Adrenal gland (tissue), 19 donors: ENCODE results near the gene FPGT. TPM values are rescaled to one million over a fixed set of nuclear protein-coding genes. Genes with fewer than 3 reads are reported as not detected.
"Not testable (repeated sequence)": the region's sequence is repeated elsewhere in the genome, so short reads cannot be mapped to it uniquely, and the experiment has no call there.

Source experiments
- DNase-seq, 7 donors: peaks; one replicate each; pipeline ENCODE4 v3.0.0-alpha.2; 2019 to 2020
- H3K27ac ChIP-seq, 5 donors: fragments of 200-600 bp; sonication (generic) in 4 of 5; 1 replicate in 3 of 5; 2 replicates in 2 of 5; pipeline versions ENCODE4 v1.5.1 to v1.8.0; 2016 to 2020; ENCODE audit warnings: mild to moderate bottlenecking in 1 of 5
- H3K27me3 ChIP-seq: fragments of 200-600 bp; 2 replicates; pipeline ENCODE4 v1.8.0; 2021
- H3K36me3 ChIP-seq, 2 donors: fragments of 200-600 bp; replicated peaks in 1 of 2; 1 replicate in 1 of 2; 2 replicates in 1 of 2; pipeline versions ENCODE4 v1.5.1 to v1.8.0; 2018 to 2022
- H3K4me1 ChIP-seq, 2 donors: fragments of 200-600 bp; replicated peaks in 1 of 2; 1 replicate in 1 of 2; 2 replicates in 1 of 2; pipeline versions ENCODE4 v1.5.1 to v1.8.0; 2018 to 2021
- H3K4me3 ChIP-seq, 4 donors: fragments of 200-600 bp; sonication (generic) in 3 of 4; one replicate each; pipeline ENCODE4 v1.5.1; 2016 to 2018
- H3K9me3 ChIP-seq, 3 donors: fragments of 200-600 bp; sonication (generic) in 1 of 3; replicated peaks in 1 of 3; 1 replicate in 2 of 3; 2 replicates in 1 of 3; pipeline versions ENCODE4 v1.5.1 to v1.8.0; 2016 to 2021
- POLR2A ChIP-seq, 2 donors: fragments of 450-650 bp; IDR thresholded peaks; one replicate each; pipeline ENCODE4 v1.6.1; 2017; ENCODE audit warnings: antibody characterized with exemption in 2 of 2, mild to moderate bottlenecking in 2 of 2, moderate library complexity in 1 of 2
- WGBS, 4 donors: extraction: QIAGEN DNeasy Blood & Tissue Kit in 2 of 4; methylation state at CpG; one replicate each; pipeline versions ENCODE4 v1.1.5 to v1.1.7; 2013 to 2017; 5-methylcytosine and 5-hydroxymethylcytosine counted together
- intact Hi-C, 2 donors: fragments of 100-400 bp; cut with DNase I; formaldehyde crosslinking; loops; one replicate each; pipeline versions ENCODE4 v1.14.1 to v1.15.0; 2022 to 2023
- long read RNA-seq, 10 donors: library from polyadenylated mRNA in 3 of 10; unstranded in 2 of 10; stranded (forward) in 1 of 10; transcript quantifications; one replicate each; pipeline ENCODE4 v2.0.0 and lab custom pipeline, GENCODE V29; 2021 to 2026
- polyA plus RNA-seq, 3 donors: library from polyadenylated mRNA; stranded (reverse); fragments of 200-250 nt in 2 of 3; fragments of 350-450 nt in 1 of 3; fragmentation: Illumina TruSeq in 1 of 3; extraction: RNeasy Lipid Tissue Mini Kit (QIAGEN cat#74804) in 1 of 3; gene quantifications; one replicate each; pipeline ENCODE4 v1.2.3, GENCODE V29; 2013 to 2014
- total RNA-seq, 9 donors: library from RNA; depleted of rRNA in 4 of 9; stranded (reverse); fragments of >200 nt in 4 of 9; fragments of 120-200 nt in 1 of 9; fragmentation: NEBNext Ultra II Directional in 1 of 9; extraction: Animal tissue kit (Norgen Biotek cat#: 25700) in 1 of 9; gene quantifications; one replicate each; pipeline versions ENCODE4 v1.1.0 to v1.2.4, GENCODE V29; 2013 to 2023
- TF ChIP-seq, protein P1 (sequence below), 6 experiments: fragments of 450-650 bp in 4 of 6; fragments of 200-600 bp in 2 of 6; sonication (generic) in 1 of 6; IDR thresholded peaks; 1 replicate in 5 of 6; 2 replicates in 1 of 6; pipeline versions ENCODE4 v1.5.1 to v1.8.0; 2016 to 2021; ENCODE audit warnings: antibody characterized with exemption in 6 of 6, mild to moderate bottlenecking in 2 of 6, moderate library complexity in 1 of 6
- donor health status: healthy with polysubstance abuse.
- donor health status: Bipolar disorder and iron deficiency.
- donor health status: DM: yes; HTN: yes; CAD: no.
- donor health status: DM: no; HTN: no; CAD: no.
- donor health status: DM: no; HTN: no; CAD: no.
- donor health status: DM: yes; HTN: yes; CAD: no.

The FPGT gene
- total RNA-seq (10 to 100 TPM in 8 of 9 donors, 1 to 10 TPM in 1; 9.1 to 26.5 (median 22.4) TPM), polyA plus RNA-seq (10 to 100 TPM in 1 of 3 donors, 1 to 10 TPM in 2; 5.2 to 17.2 (median 6.9) TPM)
- long read RNA-seq, donor 1, partial matches to known transcripts: 0 of 4 reads
- long read RNA-seq, donor 1, other reads (novel, unspliced or antisense): 0 of 4 reads
- long read RNA-seq, donor 2, partial matches to known transcripts: 0 of 5 reads
- long read RNA-seq, donor 2, other reads (novel, unspliced or antisense): 0 of 5 reads
- long read RNA-seq, donor 3, partial matches to known transcripts: 0 of 4 reads
- long read RNA-seq, donor 3, other reads (novel, unspliced or antisense): 0 of 4 reads
- long read RNA-seq, donor 4, partial matches to known transcripts: 0 of 4 reads
- long read RNA-seq, donor 4, other reads (novel, unspliced or antisense): 0 of 4 reads
- long read RNA-seq, donor 5, transcript FPGT-202 (4 exons, 3,254 nt): major isoform, 24 of 30 reads
- long read RNA-seq, donor 5, partial matches to known transcripts: 0 of 30 reads
- long read RNA-seq, donor 5, other reads (novel, unspliced or antisense): 4 of 30 reads
- long read RNA-seq, donor 6, transcript FPGT-202 (4 exons, 3,254 nt): major isoform, 6 of 7 reads
- long read RNA-seq, donor 6, partial matches to known transcripts: 0 of 7 reads
- long read RNA-seq, donor 6, other reads (novel, unspliced or antisense): 0 of 7 reads
- long read RNA-seq, donor 7, partial matches to known transcripts: 0 of 1 reads
- long read RNA-seq, donor 7, other reads (novel, unspliced or antisense): 0 of 1 reads
- long read RNA-seq, donor 8, partial matches to known transcripts: 0 of 5 reads
- long read RNA-seq, donor 8, other reads (novel, unspliced or antisense): 0 of 5 reads
- long read RNA-seq, donor 9, transcript FPGT-202 (4 exons, 3,254 nt): major isoform, 5 of 7 reads
- long read RNA-seq, donor 9, partial matches to known transcripts: 0 of 7 reads
- long read RNA-seq, donor 9, other reads (novel, unspliced or antisense): 0 of 7 reads
- long read RNA-seq, donor 10, partial matches to known transcripts: 0 of 3 reads
- long read RNA-seq, donor 10, other reads (novel, unspliced or antisense): 0 of 3 reads

DNA sequence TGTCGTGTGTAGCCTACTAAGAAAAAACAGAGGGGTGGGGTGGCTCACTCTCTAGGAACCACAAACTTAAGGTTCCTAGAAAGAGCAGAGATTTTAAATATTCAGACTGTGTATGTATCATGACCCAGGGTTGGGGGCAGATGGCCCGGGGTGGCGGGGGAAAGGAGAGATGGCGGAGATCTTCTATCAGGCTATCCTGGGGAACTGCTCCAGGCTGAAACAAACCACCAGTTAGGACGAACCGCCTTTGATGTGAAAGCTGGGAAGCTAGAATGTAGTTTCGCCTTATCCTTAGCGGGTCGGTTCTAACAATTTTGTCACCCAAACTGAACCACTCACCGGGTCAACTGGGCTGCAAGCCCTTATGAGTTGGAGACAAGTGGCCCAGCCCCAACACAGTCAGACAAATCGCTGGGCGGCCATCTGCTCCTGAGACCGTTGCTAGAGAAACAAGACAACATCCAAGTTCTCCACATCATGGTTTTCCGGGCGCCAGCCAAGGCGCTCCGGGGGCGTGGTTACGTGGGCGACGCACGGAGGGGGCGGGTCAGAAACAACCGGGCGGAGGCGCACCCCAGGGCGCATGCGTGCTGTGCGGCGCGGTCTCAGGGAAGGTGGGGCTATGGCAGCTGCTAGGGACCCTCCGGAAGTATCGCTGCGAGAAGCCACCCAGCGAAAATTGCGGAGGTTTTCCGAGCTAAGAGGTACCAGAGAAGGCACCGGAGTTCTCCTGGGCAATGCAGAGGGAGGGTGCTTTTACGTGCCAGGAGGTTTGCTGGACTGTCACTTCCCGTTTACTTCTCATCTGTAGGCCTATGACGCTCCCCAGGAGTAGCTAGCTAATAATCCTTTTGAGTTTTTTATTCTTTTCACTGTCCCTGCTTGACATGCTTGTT lies at the start of gene FPGT, which contains the start of gene LRRIQ3:
Gene FPGT (plus strand): TSS at position 586 of the 896 bp plus-strand sequence. CDS start 37 bp downstream, at position 623.
Gene LRRIQ3 (minus strand): TSS at position 520 of the 896 bp plus-strand sequence. CDS start 14,492 bp downstream, outside the sequence.
- H3K27ac ChIP-seq: peak within 1 kb of the TSS; percentile 26 to 91 (median 85)
- peaks cover 4 to 20% of the 10 kb centered on the region in 2 donors for H3K4me1 ChIP-seq
- H3K36me3 ChIP-seq: peaks cover 0 to 17% of the 10 kb centered on the region in 2 donors
- TF ChIP-seq, protein P1, sequence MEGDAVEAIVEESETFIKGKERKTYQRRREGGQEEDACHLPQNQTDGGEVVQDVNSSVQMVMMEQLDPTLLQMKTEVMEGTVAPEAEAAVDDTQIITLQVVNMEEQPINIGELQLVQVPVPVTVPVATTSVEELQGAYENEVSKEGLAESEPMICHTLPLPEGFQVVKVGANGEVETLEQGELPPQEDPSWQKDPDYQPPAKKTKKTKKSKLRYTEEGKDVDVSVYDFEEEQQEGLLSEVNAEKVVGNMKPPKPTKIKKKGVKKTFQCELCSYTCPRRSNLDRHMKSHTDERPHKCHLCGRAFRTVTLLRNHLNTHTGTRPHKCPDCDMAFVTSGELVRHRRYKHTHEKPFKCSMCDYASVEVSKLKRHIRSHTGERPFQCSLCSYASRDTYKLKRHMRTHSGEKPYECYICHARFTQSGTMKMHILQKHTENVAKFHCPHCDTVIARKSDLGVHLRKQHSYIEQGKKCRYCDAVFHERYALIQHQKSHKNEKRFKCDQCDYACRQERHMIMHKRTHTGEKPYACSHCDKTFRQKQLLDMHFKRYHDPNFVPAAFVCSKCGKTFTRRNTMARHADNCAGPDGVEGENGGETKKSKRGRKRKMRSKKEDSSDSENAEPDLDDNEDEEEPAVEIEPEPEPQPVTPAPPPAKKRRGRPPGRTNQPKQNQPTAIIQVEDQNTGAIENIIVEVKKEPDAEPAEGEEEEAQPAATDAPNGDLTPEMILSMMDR (IDR thresholded peaks at IDR 0.05): no peak
- TF ChIP-seq POLR2A (IDR thresholded peaks at IDR 0.05): peak; percentile 52 to 80
- intact Hi-C loops: no loop called here
- H3K9me3 ChIP-seq: no peaks in the 10 kb centered on the region
- peak; percentile 94 to 97 (median 95) for DNase-seq
- H3K4me3 ChIP-seq: peak within 1 kb of the TSS; percentile 17 to 82 (median 59)
- H3K27me3 ChIP-seq: no peaks in the 10 kb centered on the region
- WGBS, 4 donors: 1 to 8% (median 3%) methylated on average over 19 to 41 of the region's 41 CpGs

DNA sequence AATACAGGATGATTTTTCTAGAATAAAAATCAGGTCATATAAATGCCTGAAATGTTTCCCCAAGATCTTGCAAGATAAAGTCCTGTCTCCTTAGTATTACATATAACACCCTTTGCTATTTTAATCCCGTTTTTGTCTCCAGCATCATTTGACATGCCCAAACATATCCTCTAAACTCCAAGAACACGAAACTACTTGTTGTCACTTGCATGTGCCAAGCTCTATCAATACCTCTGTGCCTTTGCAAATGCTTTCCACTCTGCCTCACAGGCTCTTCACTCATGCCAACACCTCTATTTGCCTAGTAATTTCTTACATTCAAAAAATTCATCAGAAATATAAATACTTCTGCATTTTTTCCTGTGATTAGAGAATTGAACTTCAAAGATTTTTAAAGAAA lies 38.0 kb upstream of the FPGT start:
- Histone ChIP-seq H3K27ac (no peak overlapping the region), H3K27me3 (no peaks in the 10 kb centered on the region), H3K9me3 (no peaks in the 10 kb centered on the region), H3K36me3 (no peaks in the 10 kb centered on the region), H3K4me1 (no peaks in the 10 kb centered on the region), H3K4me3 (no peak overlapping the region)
- no peak for DNase-seq
- no peak for TF ChIP-seq POLR2A (IDR thresholded peaks at IDR 0.05)
- TF ChIP-seq, protein P1 (IDR thresholded peaks at IDR 0.05): no peak
- 52 to 75% (median 62%) methylated on average over 2 of the region's 2 CpGs for WGBS, 4 donors
- intact Hi-C loops: no loop called here

DNA sequence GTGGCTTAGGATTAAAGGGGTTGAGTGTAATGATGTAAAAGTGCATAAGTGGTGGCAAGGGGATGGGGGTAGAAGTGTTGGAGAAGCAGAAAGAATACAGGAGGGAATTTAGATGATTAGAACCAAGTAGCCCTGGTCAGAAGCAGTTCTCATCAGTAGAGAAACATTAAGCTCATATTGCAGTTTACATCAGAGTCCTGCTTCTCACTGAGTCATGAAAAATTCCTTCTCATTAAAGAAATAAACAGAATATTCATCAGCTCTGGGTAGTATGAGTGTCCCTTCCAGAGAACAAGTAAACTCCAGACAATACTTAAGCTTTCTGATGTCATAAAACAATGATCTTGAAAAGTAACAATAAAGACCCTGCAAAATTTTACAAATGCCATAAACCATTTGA lies 36.5 kb upstream of the FPGT start:
- Histone ChIP-seq H3K36me3 (no peaks in the 10 kb centered on the region), H3K4me1 (no peaks in the 10 kb centered on the region), H3K27me3 (no peaks in the 10 kb centered on the region), H3K4me3 (no peak overlapping the region), H3K27ac (no peak overlapping the region), H3K9me3 (no peaks in the 10 kb centered on the region)
- intact Hi-C loops: no loop called here
- TF ChIP-seq POLR2A (IDR thresholded peaks at IDR 0.05): no peak
- DNase-seq: no peak

DNA sequence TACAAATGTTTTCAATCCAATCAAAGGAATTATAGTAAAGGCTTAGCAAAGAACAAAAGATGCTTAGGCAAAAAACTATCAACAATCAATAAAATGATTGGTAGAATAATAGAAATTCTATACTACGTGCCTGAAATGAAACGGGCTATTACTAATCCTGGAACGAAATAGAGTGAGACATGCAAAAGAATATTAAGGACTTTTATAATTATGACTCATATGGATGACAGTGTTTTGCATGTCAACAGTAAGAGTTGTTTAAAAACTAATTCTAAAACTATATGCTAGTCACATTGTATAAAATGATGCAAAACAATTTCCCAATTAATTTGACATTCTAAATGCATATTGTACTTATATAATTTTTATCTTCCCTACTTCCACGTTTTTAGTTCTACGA lies 35.7 kb upstream of the FPGT start:
- Histone ChIP-seq H3K4me1 (no peaks in the 10 kb centered on the region), H3K36me3 (no peaks in the 10 kb centered on the region), H3K4me3 (no peak overlapping the region), H3K9me3 (no peaks in the 10 kb centered on the region), H3K27me3 (no peaks in the 10 kb centered on the region), H3K27ac (no peak overlapping the region)
- DNase-seq: no peak
- no peak for TF ChIP-seq POLR2A (IDR thresholded peaks at IDR 0.05)
- TF ChIP-seq, protein P1 (IDR thresholded peaks at IDR 0.05): no peak
- intact Hi-C loops: no loop called here
- 68 to 73% (median 69%) methylated on average over 5 of the region's 5 CpGs for WGBS, 4 donors

DNA sequence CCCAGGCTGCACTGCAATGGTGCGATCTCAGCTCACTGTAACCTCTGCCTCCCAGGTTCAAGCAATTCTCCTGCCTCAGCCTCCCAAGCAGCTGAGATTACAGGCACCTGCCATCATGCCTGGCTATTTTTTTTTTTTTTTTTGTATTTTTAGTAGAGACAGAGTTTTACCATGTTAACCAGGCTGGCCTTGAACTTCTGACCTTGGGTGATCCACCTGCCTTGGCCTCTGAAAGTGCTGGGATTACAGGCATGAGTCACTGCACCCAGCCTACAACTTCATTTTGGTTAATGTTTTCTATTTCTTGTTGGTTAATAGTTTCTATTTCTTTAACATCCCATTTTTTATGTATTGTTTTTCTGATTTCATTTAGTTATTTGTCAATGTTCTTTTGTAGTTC lies 23.6 kb upstream of the FPGT start:
- H3K4me3 ChIP-seq, DNase-seq, H3K36me3 ChIP-seq, H3K27ac ChIP-seq, H3K9me3 ChIP-seq, intact Hi-C loops, H3K27me3 ChIP-seq, H3K4me1 ChIP-seq: not testable (repeated sequence)
- WGBS, 4 donors: 73 to 87% (median 85%) methylated on average over 1 of the region's 1 CpG
